ENCODE results near the gene AP2A2.

Gene AP2A2

GRCh38 chr11:925496-926301, at the start of gene AP2A2:
AP2A2 (plus strand) TSS chr11:925870; CDS start chr11:926022, 152 bp downstream.
- Histone ChIP-seq H3K27me3 (ENCODE audit: insufficient read depth, low read length) (no peaks in the 10 kb centered on the region), H3K4me3 (ENCODE audit: low read length) (peak within 1 kb of the TSS; percentile 97), H3K9me3 (ENCODE audit: insufficient read depth, low read depth, low read length) (no peaks in the 10 kb centered on the region), H3K4me1 (ENCODE audit: insufficient read depth, low read length) (no peaks in the 10 kb centered on the region; the same call in 1 of the 2 replicates), H3K9ac (ENCODE audit: low read depth, low read length) (peak within 1 kb of the TSS; percentile 89; the same call in 1 of the 2 replicates), H3K27ac (ENCODE audit: low read length) (no peak within 1 kb of the TSS), H3K36me3 (ENCODE audit: insufficient read depth, low read depth, low read length) (peaks cover 22% of the 10 kb centered on the region)

DNA sequence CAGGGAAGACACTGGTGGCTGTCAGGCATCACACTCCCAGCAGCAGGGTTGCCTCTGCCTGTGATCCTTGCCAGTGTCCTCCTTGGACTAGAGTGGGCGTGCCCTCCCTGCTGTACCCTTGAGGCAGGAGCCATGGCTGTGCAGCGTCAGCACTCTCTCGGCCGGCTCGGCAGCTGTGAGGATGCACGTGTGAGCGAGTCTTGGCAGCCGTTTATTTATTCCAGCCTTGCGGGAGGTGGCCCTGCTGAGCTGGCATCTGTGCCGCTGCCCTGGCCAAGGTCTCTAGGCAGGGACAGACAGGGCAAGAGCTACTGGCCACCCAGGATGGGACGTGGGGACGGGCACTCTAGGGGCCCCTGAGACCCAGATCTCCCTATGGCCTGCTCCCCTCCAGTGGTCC, 49.1 kb upstream of the AP2A2 start:
- Histone ChIP-seq H3K9me3 (ENCODE audit: insufficient read depth, low read depth, low read length) (no peaks in the 10 kb centered on the region), H3K4me1 (ENCODE audit: insufficient read depth, low read length) (no peaks in the 10 kb centered on the region), H3K36me3 (ENCODE audit: insufficient read depth, low read depth, low read length) (peaks cover 28% of the 10 kb centered on the region), H3K4me3 (ENCODE audit: low read length) (no peak overlapping the region), H3K9ac (ENCODE audit: low read depth, low read length) (no peak overlapping the region), H3K27me3 (ENCODE audit: insufficient read depth, low read length) (no peaks in the 10 kb centered on the region; the same call in 1 of the 2 replicates), H3K27ac (ENCODE audit: low read length) (no peak overlapping the region)

- Histone ChIP-seq H3K27ac (ENCODE audit: low read length) (no peak overlapping the region), H3K9me3 (ENCODE audit: insufficient read depth, low read depth, low read length) (no peaks in the 10 kb centered on the region), H3K9ac (ENCODE audit: low read depth, low read length) (no peak overlapping the region), H3K4me1 (ENCODE audit: insufficient read depth, low read length) (no peaks in the 10 kb centered on the region), H3K36me3 (ENCODE audit: insufficient read depth, low read depth, low read length) (peaks cover 32% of the 10 kb centered on the region), H3K27me3 (ENCODE audit: insufficient read depth, low read length) (no peaks in the 10 kb centered on the region; the same call in 1 of the 2 replicates), H3K4me3 (ENCODE audit: low read length) (no peak overlapping the region)
These were observed 48.1 kb upstream of the AP2A2 start for GRCh38 chr11:877565-877964.

DNA sequence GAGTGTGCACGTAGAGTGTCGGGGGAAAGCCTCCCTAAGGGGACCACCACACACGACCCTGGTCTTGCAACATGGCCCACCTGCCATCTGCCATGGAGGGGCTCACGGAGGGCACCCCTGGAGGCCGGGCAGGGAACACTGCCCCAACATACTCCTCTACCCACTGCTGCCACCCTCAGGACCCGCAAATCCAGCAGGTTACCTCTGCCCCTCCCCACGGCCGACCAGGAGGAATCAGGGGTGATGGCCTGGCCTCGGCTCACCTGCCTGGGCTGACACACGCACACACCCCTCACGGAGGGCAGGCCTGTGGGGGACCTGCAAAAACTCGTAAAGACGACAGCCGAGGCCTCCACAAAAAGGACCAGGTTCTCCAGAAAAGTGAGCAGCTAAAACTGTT, 45.2 kb upstream of the AP2A2 start:
- Histone ChIP-seq H3K9ac (ENCODE audit: low read depth, low read length) (no peak overlapping the region), H3K9me3 (ENCODE audit: insufficient read depth, low read depth, low read length) (no peaks in the 10 kb centered on the region), H3K36me3 (ENCODE audit: insufficient read depth, low read depth, low read length) (peaks cover 37% of the 10 kb centered on the region), H3K27ac (ENCODE audit: low read length) (no peak overlapping the region), H3K27me3 (ENCODE audit: insufficient read depth, low read length) (no peaks in the 10 kb centered on the region), H3K4me1 (ENCODE audit: insufficient read depth, low read length) (no peaks in the 10 kb centered on the region), H3K4me3 (ENCODE audit: low read length) (no peak overlapping the region)

DNA sequence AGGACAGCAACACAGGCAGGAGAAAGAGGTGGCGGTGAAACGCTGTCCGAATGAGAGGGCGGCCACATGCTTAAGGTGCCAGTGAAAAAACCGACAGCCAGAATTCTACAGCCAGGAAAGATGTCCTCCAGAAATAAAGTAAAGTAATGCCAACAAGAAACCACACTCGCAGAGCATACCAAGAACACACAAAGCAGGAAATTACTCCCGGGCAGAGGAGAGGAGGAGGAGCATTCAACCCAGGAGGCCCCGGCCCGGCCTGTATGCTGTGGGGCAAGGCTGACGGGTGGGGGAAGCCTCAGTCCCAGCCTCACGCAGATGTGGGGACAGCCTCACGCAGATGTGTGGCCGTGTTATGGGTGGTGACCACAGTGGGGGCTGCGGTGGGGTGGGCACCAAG, 43.1 kb upstream of the AP2A2 start:
- no peaks in the 10 kb centered on the region for H3K9me3 ChIP-seq (ENCODE audit: insufficient read depth, low read depth, low read length)
- H3K4me3 ChIP-seq (ENCODE audit: low read length) = no peak overlapping the region

DNA sequence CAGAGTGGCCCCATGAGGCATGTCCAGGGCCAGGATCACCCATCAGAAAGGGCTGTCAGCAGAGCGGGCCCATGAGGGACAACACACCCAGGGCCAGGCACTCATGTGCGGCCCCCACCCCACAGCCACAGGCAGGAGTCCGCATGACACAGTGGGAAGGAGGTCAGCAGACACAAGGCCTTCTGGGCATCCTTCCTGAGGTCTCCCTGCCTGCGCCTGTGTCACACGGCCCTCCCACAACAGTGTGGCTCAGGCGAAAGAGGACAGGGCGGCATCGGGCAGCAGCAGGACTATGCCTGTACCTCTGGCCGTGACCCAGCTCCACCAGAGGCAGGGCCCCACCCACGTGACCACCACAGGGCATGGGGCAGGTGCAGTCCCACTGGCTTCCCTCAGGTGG, 42.1 kb upstream of the AP2A2 start:
- no peak overlapping the region for H3K9ac ChIP-seq (ENCODE audit: low read depth, low read length)
- no peaks in the 10 kb centered on the region for H3K9me3 ChIP-seq (ENCODE audit: insufficient read depth, low read depth, low read length)
- no peaks in the 10 kb centered on the region for H3K27me3 ChIP-seq (ENCODE audit: insufficient read depth, low read length)
- H3K36me3 ChIP-seq (ENCODE audit: insufficient read depth, low read depth, low read length) = peaks cover 55% of the 10 kb centered on the region
- no peak overlapping the region for H3K27ac ChIP-seq (ENCODE audit: low read length)
- H3K4me1 ChIP-seq (ENCODE audit: insufficient read depth, low read length) = no peaks in the 10 kb centered on the region
- H3K4me3 ChIP-seq (ENCODE audit: low read length) = no peak overlapping the region

More for the DNA sequence above, 43.1 kb upstream of the AP2A2 start:
- Histone ChIP-seq H3K9ac (ENCODE audit: low read depth, low read length) (no peak overlapping the region), H3K27ac (ENCODE audit: low read length) (no peak overlapping the region), H3K36me3 (ENCODE audit: insufficient read depth, low read depth, low read length) (peaks cover 51% of the 10 kb centered on the region), H3K27me3 (ENCODE audit: insufficient read depth, low read length) (no peaks in the 10 kb centered on the region), H3K4me1 (ENCODE audit: insufficient read depth, low read length) (no peaks in the 10 kb centered on the region)

DNA sequence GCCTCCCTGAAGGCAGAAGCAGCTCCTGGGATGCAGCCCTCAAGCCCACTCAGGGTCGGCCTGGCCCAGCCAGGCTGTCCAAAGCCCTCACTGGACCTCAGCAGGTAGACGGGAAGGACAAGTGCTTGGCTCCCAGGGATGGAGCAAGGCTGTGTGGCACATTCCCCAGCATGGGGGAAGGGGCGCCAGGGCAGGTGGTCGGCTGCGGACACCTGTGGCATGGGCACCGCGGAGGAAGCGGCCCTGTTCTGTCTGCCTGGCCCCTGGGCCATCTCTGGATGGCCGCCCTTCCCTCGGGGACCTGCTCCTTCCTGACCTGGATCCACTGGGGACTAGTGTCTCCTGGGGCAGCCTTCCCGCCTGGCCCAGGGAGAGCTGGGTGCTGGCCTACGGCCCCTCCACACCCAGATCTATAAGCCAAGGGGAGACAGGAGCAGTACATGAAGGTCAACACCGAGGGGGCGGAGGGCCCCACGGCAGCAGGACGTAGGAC, 41.0 kb upstream of the AP2A2 start:
- H3K4me3 ChIP-seq (ENCODE audit: low read length) = no peak overlapping the region
- peaks cover 49% of the 10 kb centered on the region for H3K36me3 ChIP-seq (ENCODE audit: insufficient read depth, low read depth, low read length)
- H3K27me3 ChIP-seq (ENCODE audit: insufficient read depth, low read length) = no peaks in the 10 kb centered on the region
- no peak overlapping the region for H3K9ac ChIP-seq (ENCODE audit: low read depth, low read length)
- H3K9me3 ChIP-seq (ENCODE audit: insufficient read depth, low read depth, low read length) = no peaks in the 10 kb centered on the region
- no peak overlapping the region for H3K27ac ChIP-seq (ENCODE audit: low read length)
- H3K4me1 ChIP-seq (ENCODE audit: insufficient read depth, low read length) = no peaks in the 10 kb centered on the region

- Histone ChIP-seq H3K27me3 (ENCODE audit: insufficient read depth, low read length) (no peaks in the 10 kb centered on the region), H3K4me1 (ENCODE audit: insufficient read depth, low read length) (no peaks in the 10 kb centered on the region; the same call in 1 of the 2 replicates), H3K36me3 (ENCODE audit: insufficient read depth, low read depth, low read length) (peaks cover 34% of the 10 kb centered on the region), H3K4me3 (ENCODE audit: low read length) (no peak overlapping the region), H3K9me3 (ENCODE audit: insufficient read depth, low read depth, low read length) (no peaks in the 10 kb centered on the region), H3K27ac (ENCODE audit: low read length) (no peak overlapping the region), H3K9ac (ENCODE audit: low read depth, low read length) (no peak overlapping the region)
These were observed 39.1 kb upstream of the AP2A2 start for GRCh38 chr11:886568-886967.

DNA sequence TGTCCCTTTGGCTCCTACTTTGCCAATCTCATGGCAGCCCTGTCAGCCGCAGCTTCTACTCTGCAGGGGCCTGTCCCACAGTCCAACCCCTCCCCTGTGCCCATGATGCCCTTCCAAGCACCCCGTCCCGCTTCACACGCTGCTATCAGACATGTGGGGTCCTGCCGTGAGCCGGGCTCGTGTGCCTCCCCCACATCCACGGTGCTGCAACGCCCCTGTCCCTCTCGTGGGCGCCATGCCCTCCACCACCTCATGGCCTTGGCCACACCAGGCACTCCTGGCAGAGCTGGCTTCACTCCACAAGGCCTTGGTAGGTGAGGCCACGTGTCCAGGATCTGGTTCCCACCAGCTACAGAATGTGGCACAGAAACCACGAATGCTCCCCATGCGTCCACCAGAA, 38.1 kb upstream of the AP2A2 start:
- Histone ChIP-seq H3K9ac (ENCODE audit: low read depth, low read length) (no peak overlapping the region), H3K9me3 (ENCODE audit: insufficient read depth, low read depth, low read length) (no peaks in the 10 kb centered on the region), H3K4me3 (ENCODE audit: low read length) (no peak overlapping the region), H3K36me3 (ENCODE audit: insufficient read depth, low read depth, low read length) (peaks cover 29% of the 10 kb centered on the region), H3K27me3 (ENCODE audit: insufficient read depth, low read length) (no peaks in the 10 kb centered on the region), H3K4me1 (ENCODE audit: insufficient read depth, low read length) (no peaks in the 10 kb centered on the region; the same call in 1 of the 2 replicates), H3K27ac (ENCODE audit: low read length) (no peak overlapping the region)

DNA sequence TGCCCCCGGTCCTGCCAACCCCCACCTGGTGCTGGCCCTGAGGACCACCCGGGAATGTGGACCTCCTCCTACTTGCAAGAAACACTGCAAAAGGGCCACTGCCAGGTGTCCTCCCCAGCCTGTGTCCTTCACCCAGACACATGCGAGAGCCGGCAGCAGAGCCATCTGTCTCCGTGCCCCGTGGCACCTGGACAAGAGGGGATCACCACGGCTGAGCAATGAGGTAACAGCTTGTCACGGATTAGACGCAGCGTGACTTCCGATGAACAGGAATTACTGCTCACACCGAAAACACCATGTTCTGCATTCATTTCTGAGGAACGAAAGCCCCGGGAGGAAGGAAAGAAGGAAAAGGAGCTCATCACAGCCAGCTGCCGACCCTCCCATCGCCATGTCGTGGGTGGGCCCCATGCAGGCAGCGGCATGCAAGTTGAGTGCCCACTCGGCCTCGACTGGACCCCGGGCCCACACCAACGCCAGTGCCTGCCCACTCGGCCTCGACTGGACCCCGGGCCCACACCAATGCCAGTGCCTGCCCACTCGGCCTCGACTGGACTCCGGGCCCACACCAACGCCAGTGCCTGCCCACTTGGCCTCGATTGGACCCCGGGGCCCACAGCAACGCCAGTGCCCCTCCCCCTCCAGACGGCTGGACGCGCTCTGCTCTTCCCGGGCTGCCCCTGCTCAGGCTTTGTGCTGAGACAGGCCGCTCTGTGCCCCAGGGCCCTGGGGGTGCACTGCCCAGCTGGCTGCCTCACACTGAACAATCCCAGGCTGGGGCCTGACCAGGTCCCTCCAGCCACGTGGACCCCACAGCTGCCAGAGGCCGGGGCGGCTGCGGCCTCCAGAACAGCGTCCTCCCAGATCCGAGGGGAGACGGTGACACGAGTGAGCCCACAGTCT, 37.1 kb upstream of the AP2A2 start:
- 0 out of 2 replicates have a peak, but pooled peaks cover 22% of the 10 kb centered on the region for H3K36me3 ChIP-seq (ENCODE audit: insufficient read depth, low read depth, low read length)
- H3K4me1 ChIP-seq (ENCODE audit: insufficient read depth, low read length) = no peaks in the 10 kb centered on the region; the same call in 1 of the 2 replicates
- no peaks in the 10 kb centered on the region for H3K9me3 ChIP-seq (ENCODE audit: insufficient read depth, low read depth, low read length)
- H3K27ac ChIP-seq (ENCODE audit: low read length) = no peak overlapping the region
- no peak overlapping the region for H3K4me3 ChIP-seq (ENCODE audit: low read length)
- H3K27me3 ChIP-seq (ENCODE audit: insufficient read depth, low read length) = no peaks in the 10 kb centered on the region
- H3K9ac ChIP-seq (ENCODE audit: low read depth, low read length) = no peak overlapping the region

DNA sequence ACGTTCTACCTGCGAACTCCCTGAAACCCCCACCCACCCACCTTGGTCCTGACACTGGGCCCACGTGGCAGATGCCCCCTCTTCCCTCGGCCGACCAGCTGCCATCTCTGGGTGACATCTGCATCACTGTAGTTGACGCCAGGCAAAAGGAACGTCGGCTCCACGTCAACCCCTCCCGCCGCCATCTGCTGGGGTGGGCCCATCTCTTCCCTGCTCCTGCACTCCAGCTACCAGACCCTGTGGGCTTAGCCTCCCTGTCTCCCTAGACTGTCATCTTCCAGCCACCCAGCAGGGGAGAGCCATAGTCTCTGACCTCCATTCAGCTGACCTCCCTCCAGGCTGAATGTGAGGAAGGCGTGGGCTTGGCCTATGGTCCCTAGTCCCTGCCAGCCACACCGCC, 36.4 kb upstream of the AP2A2 start:
- H3K27ac ChIP-seq (ENCODE audit: low read length) = no peak overlapping the region
- no peaks in the 10 kb centered on the region for H3K27me3 ChIP-seq (ENCODE audit: insufficient read depth, low read length)
- 0 out of 2 replicates have a peak, but pooled peaks cover 19% of the 10 kb centered on the region for H3K36me3 ChIP-seq (ENCODE audit: insufficient read depth, low read depth, low read length)

More for the DNA sequence above, 36.4 kb upstream of the AP2A2 start:
- H3K9ac ChIP-seq (ENCODE audit: low read depth, low read length) = no peak overlapping the region
- H3K4me3 ChIP-seq (ENCODE audit: low read length) = no peak overlapping the region
- no peaks in the 10 kb centered on the region for H3K9me3 ChIP-seq (ENCODE audit: insufficient read depth, low read depth, low read length)
- no peaks in the 10 kb centered on the region; the same call in 1 of the 2 replicates for H3K4me1 ChIP-seq (ENCODE audit: insufficient read depth, low read length)

Data from iPS-20b (cell line).